Measurements from ENCODE around the gene IGFBP3.
"Not testable (repeated sequence)": the region's sequence is repeated elsewhere in the genome, so short reads cannot be mapped to it uniquely, and the experiment has no call there.

GRCh38 chr7:45953055-45953454, 32.0 kb upstream of the IGFBP3 start:
- not testable (repeated sequence) for TF ChIP-seq EZH2phosphoT487 (IDR thresholded peaks at IDR 0.05; ENCODE audit: low read depth, severe bottlenecking, unreplicated experiment); EZH2 (IDR thresholded peaks at IDR 0.05; ENCODE audit: borderline replicate concordance)
- TF ChIP-seq, protein P1, sequence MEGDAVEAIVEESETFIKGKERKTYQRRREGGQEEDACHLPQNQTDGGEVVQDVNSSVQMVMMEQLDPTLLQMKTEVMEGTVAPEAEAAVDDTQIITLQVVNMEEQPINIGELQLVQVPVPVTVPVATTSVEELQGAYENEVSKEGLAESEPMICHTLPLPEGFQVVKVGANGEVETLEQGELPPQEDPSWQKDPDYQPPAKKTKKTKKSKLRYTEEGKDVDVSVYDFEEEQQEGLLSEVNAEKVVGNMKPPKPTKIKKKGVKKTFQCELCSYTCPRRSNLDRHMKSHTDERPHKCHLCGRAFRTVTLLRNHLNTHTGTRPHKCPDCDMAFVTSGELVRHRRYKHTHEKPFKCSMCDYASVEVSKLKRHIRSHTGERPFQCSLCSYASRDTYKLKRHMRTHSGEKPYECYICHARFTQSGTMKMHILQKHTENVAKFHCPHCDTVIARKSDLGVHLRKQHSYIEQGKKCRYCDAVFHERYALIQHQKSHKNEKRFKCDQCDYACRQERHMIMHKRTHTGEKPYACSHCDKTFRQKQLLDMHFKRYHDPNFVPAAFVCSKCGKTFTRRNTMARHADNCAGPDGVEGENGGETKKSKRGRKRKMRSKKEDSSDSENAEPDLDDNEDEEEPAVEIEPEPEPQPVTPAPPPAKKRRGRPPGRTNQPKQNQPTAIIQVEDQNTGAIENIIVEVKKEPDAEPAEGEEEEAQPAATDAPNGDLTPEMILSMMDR (IDR thresholded peaks at IDR 0.05; ENCODE audit: poor library complexity): not testable (repeated sequence)
